Ascending aorta (tissue), 2 donors: Measurements from ENCODE around the gene RIPPLY2. TPM values are rescaled to one million over a fixed set of nuclear protein-coding genes. Genes with fewer than 3 reads are reported as not detected.

ENCODE experiments used
- DNase-seq, 2 donors: peaks; one replicate each; pipeline ENCODE4 v3.0.0-alpha.2; 2019; ENCODE audit warnings: low spot score in 2 of 2
- H3K27ac ChIP-seq, 2 donors: fragments of 200-600 bp; sonication (generic); one replicate each; pipeline ENCODE4 v1.5.1; 2016 to 2017; ENCODE audit warnings: mild to moderate bottlenecking in 1 of 2
- H3K27me3 ChIP-seq: fragments of 200-600 bp; sonication (generic); one replicate; pipeline ENCODE4 v1.5.1; 2017
- H3K36me3 ChIP-seq, 2 donors: fragments of 200-600 bp; sonication (generic); one replicate each; pipeline ENCODE4 v1.5.1; 2016
- H3K4me1 ChIP-seq, 2 donors: fragments of 200-600 bp; sonication (generic); one replicate each; pipeline ENCODE4 v1.5.1; 2016 to 2017; ENCODE audit warnings: mild to moderate bottlenecking in 1 of 2
- H3K4me3 ChIP-seq, 2 donors: fragments of 200-600 bp; sonication (generic); one replicate each; pipeline ENCODE4 v1.5.1; 2016 to 2017; ENCODE audit warnings: mild to moderate bottlenecking in 1 of 2
- H3K9me3 ChIP-seq, 2 donors: fragments of 200-600 bp; sonication (generic); one replicate each; pipeline ENCODE4 v1.5.1; 2016
- intact Hi-C: fragments of 100-400 bp; cut with DNase I; formaldehyde crosslinking; loops from one replicate; pipeline ENCODE4 v1.15.1; 2023
- total RNA-seq: library from RNA; depleted of rRNA; stranded (reverse); fragments of >200 nt; gene quantifications from one replicate; pipeline ENCODE4 v1.1.0, GENCODE V29; 2016
- TF ChIP-seq, protein P1 (sequence below), 3 experiments: fragments of 200-600 bp in 2 of 3; fragments of 450-650 bp in 1 of 3; sonication (generic) in 2 of 3; IDR thresholded peaks; one replicate each; pipeline ENCODE4 v1.5.1; 2016 to 2019; ENCODE audit warnings: antibody characterized with exemption in 3 of 3, mild to moderate bottlenecking in 1 of 3, moderate library complexity in 1 of 3

The RIPPLY2 gene
- total RNA-seq, 1 donor from 2014 or later, result not detected

DNA sequence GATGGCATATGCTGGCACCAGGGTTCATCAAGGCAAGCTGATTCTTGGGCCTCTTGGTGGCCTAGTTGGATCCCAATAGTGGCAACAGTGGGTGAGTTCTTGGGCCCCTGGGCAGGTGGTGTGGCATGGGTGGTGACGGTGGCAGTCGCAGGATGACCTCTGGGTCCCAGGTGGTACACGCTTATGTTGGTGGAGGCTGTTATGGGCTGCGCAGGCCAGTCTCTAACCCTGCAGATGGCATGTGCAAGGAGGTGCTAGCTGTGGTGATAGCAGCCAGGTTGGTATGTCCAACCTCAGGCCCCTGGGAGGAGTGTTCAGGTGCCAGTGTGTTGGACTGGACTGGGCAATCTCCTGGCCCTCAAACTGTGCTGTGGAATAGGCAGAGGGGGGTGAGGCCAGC is 52.5 kb downstream of the RIPPLY2 start:
- Histone ChIP-seq H3K36me3 (no peaks in the 10 kb centered on the region), H3K9me3 (peaks cover 0 to 36% of the 10 kb centered on the region in 2 donors), H3K27ac (no peak overlapping the region), H3K27me3 (no peaks in the 10 kb centered on the region), H3K4me1 (peaks cover 0 to 3% of the 10 kb centered on the region in 2 donors), H3K4me3 (no peak overlapping the region)
- TF ChIP-seq, protein P1, sequence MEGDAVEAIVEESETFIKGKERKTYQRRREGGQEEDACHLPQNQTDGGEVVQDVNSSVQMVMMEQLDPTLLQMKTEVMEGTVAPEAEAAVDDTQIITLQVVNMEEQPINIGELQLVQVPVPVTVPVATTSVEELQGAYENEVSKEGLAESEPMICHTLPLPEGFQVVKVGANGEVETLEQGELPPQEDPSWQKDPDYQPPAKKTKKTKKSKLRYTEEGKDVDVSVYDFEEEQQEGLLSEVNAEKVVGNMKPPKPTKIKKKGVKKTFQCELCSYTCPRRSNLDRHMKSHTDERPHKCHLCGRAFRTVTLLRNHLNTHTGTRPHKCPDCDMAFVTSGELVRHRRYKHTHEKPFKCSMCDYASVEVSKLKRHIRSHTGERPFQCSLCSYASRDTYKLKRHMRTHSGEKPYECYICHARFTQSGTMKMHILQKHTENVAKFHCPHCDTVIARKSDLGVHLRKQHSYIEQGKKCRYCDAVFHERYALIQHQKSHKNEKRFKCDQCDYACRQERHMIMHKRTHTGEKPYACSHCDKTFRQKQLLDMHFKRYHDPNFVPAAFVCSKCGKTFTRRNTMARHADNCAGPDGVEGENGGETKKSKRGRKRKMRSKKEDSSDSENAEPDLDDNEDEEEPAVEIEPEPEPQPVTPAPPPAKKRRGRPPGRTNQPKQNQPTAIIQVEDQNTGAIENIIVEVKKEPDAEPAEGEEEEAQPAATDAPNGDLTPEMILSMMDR (IDR thresholded peaks at IDR 0.05), result no peak
- intact Hi-C loops, result no loop called here
- DNase-seq, result no peak

Other genes starting within 250 kb of the RIPPLY2 start
- 0.64 TPM for gene SNAP91, start 144.3 kb upstream of the RIPPLY2 start, total RNA-seq
- 0.53 TPM for gene CYB5R4, start 6.3 kb downstream of the RIPPLY2 start, total RNA-seq
- 47.3 TPM for gene MRAP2, start 180.4 kb downstream of the RIPPLY2 start, total RNA-seq